ENCODE measurements around the gene NTNG1. TPM values are rescaled to one million over a fixed set of nuclear protein-coding genes. Genes with fewer than 3 reads are reported as not detected.

The NTNG1 gene
- total RNA-seq, 1 donor from 2014 or later: not detected

GRCh38 chr1:107433068-107433467 lies 292.2 kb downstream of the NTNG1 start:
- intact Hi-C loops (cut with DNase I): loop anchor here (5.0 kb wide), 1 partner anchor 309 kb away; no protein-coding TSS in a partner anchor
- DNase-seq (ENCODE audit: low spot score): no peak

GRCh38 chr1:107433635-107434360 lies 293.0 kb downstream of the NTNG1 start:
- intact Hi-C loops (cut with DNase I): loop anchor here (5.0 kb wide), 1 partner anchor 309 kb away; no protein-coding TSS in a partner anchor
- no peak for DNase-seq (ENCODE audit: low spot score)

- intact Hi-C loops (cut with DNase I): loop anchor here (5.0 kb wide), 1 partner anchor 308 kb away; no protein-coding TSS in a partner anchor
Measured at GRCh38 chr1:107434361-107434693, 293.5 kb downstream of the NTNG1 start.

GRCh38 chr1:107436552-107437241 lies 295.9 kb downstream of the NTNG1 start:
- intact Hi-C loops (cut with DNase I): no loop called here

More at GRCh38 chr1:107434361-107434693, 293.5 kb downstream of the NTNG1 start:
- no peak for DNase-seq (ENCODE audit: low spot score)

GRCh38 chr1:107439567-107439966 lies 298.7 kb downstream of the NTNG1 start:
- no peak for DNase-seq (ENCODE audit: low spot score)
- intact Hi-C loops (cut with DNase I): no loop called here

More at GRCh38 chr1:107436552-107437241, 295.9 kb downstream of the NTNG1 start:
- DNase-seq (ENCODE audit: low spot score): no peak

- DNase-seq (ENCODE audit: low spot score): no peak
- intact Hi-C loops (cut with DNase I): no loop called here
Measured at GRCh38 chr1:107442551-107442950, 301.7 kb downstream of the NTNG1 start.

GRCh38 chr1:107443027-107443426 lies 302.2 kb downstream of the NTNG1 start:
- intact Hi-C loops (cut with DNase I): no loop called here
- no peak for DNase-seq (ENCODE audit: low spot score)

GRCh38 chr1:107443860-107444259 lies 303.0 kb downstream of the NTNG1 start:
- DNase-seq (ENCODE audit: low spot score): no peak

GRCh38 chr1:107444302-107444701 lies 303.5 kb downstream of the NTNG1 start:
- intact Hi-C loops (cut with DNase I): no loop called here
- DNase-seq (ENCODE audit: low spot score): no peak

More at GRCh38 chr1:107443860-107444259, 303.0 kb downstream of the NTNG1 start:
- intact Hi-C loops (cut with DNase I): no loop called here

GRCh38 chr1:107449326-107449725 lies 308.5 kb downstream of the NTNG1 start:
- intact Hi-C loops (cut with DNase I): no loop called here
- DNase-seq (ENCODE audit: low spot score): no peak

GRCh38 chr1:107450899-107451664 lies 310.2 kb downstream of the NTNG1 start:
- DNase-seq (ENCODE audit: low spot score): no peak
- intact Hi-C loops (cut with DNase I): no loop called here

- no peak for DNase-seq (ENCODE audit: low spot score)
- intact Hi-C loops (cut with DNase I): no loop called here
Measured at GRCh38 chr1:107451715-107452114, 310.9 kb downstream of the NTNG1 start.

GRCh38 chr1:107454791-107455190 lies 314.0 kb downstream of the NTNG1 start:
- no peak for DNase-seq (ENCODE audit: low spot score)
- intact Hi-C loops (cut with DNase I): no loop called here

GRCh38 chr1:107457989-107458388 lies 317.1 kb downstream of the NTNG1 start:
- intact Hi-C loops (cut with DNase I): no loop called here

GRCh38 chr1:107459204-107459904 lies 318.5 kb downstream of the NTNG1 start:
- intact Hi-C loops (cut with DNase I): no loop called here
- DNase-seq (ENCODE audit: low spot score): no peak

More at GRCh38 chr1:107457989-107458388, 317.1 kb downstream of the NTNG1 start:
- DNase-seq (ENCODE audit: low spot score): no peak

- intact Hi-C loops (cut with DNase I): no loop called here
- no peak for DNase-seq (ENCODE audit: low spot score)
Measured at GRCh38 chr1:107460035-107460434, 319.2 kb downstream of the NTNG1 start.

GRCh38 chr1:107464827-107465226 lies 324.0 kb downstream of the NTNG1 start:
- intact Hi-C loops (cut with DNase I): no loop called here
- no peak for DNase-seq (ENCODE audit: low spot score)

- intact Hi-C loops (cut with DNase I): no loop called here
- no peak for DNase-seq (ENCODE audit: low spot score)
Measured at GRCh38 chr1:107467286-107467685, 326.4 kb downstream of the NTNG1 start.

- intact Hi-C loops (cut with DNase I): no loop called here
- DNase-seq (ENCODE audit: low spot score): no peak
Measured at GRCh38 chr1:107467811-107468210, 327.0 kb downstream of the NTNG1 start.

- intact Hi-C loops (cut with DNase I): no loop called here
Measured at GRCh38 chr1:107473065-107473464, 332.2 kb downstream of the NTNG1 start.

More at GRCh38 chr1:107473065-107473464, 332.2 kb downstream of the NTNG1 start:
- DNase-seq (ENCODE audit: low spot score): no peak

Data from cardiac septum (tissue), 1 donor.